Activated T-helper 9 cell treated with anti-CD3 and anti-CD28 coated beads, Interleukin-2, amount 50 U/mL, for 16 hours (primary cell): ENCODE data around the gene CD99.
"Not testable (repeated sequence)": the region's sequence is repeated elsewhere in the genome, so short reads cannot be mapped to it uniquely, and the experiment has no call there.

Experiments
- DNase-seq: peaks from one replicate; pipeline ENCODE4 v3.0.0-alpha.2; 2020; ENCODE audit warnings: low read depth

CD99 gene

GRCh38 chrX:2732076-2732475 is 41.0 kb downstream of the CD99 start:
- DNase-seq: no peak

- no peak for DNase-seq
Measured at GRCh38 chrX:2732649-2733048, 41.6 kb downstream of the CD99 start.

- DNase-seq: no peak
Measured at GRCh38 chrX:2733286-2733685, 42.2 kb downstream of the CD99 start.

GRCh38 chrX:2735270-2735669 is 44.2 kb downstream of the CD99 start:
- DNase-seq: no peak

GRCh38 chrX:2740672-2741071 is 49.6 kb downstream of the CD99 start:
- no peak for DNase-seq

GRCh38 chrX:2741386-2741785 is 50.3 kb downstream of the CD99 start:
- DNase-seq: no peak

- not testable (repeated sequence) for DNase-seq
Measured at GRCh38 chrX:2746250-2746649, 55.2 kb downstream of the CD99 start.

GRCh38 chrX:2748171-2748814 is 57.2 kb downstream of the CD99 start:
- DNase-seq: no peak

GRCh38 chrX:2748815-2749188 is 57.7 kb downstream of the CD99 start:
- DNase-seq: no peak

GRCh38 chrX:2751291-2751690 is 60.2 kb downstream of the CD99 start:
- DNase-seq: no peak

GRCh38 chrX:2751874-2752300 is 60.8 kb downstream of the CD99 start, which contains the start of gene XG:
Gene XG (plus strand): TSS chrX:2752040. CDS start chrX:2752275, 235 bp downstream.
- DNase-seq: not testable (repeated sequence)

GRCh38 chrX:2752441-2752840 is 61.3 kb downstream of the CD99 start:
- not testable (repeated sequence) for DNase-seq

GRCh38 chrX:2755163-2755715 is 64.1 kb downstream of the CD99 start:
- DNase-seq: not testable (repeated sequence)

GRCh38 chrX:2756548-2756947 is 65.5 kb downstream of the CD99 start:
- DNase-seq: no peak

- no peak for DNase-seq
Measured at GRCh38 chrX:2761246-2761645, 70.2 kb downstream of the CD99 start.

- DNase-seq: not testable (repeated sequence)
Measured at GRCh38 chrX:2762671-2763070, 71.6 kb downstream of the CD99 start.

GRCh38 chrX:2764766-2765548 is 73.9 kb downstream of the CD99 start:
- DNase-seq: not testable (repeated sequence)

- no peak for DNase-seq
Measured at GRCh38 chrX:2765549-2765830, 74.4 kb downstream of the CD99 start.

- DNase-seq: no peak
Measured at GRCh38 chrX:2766906-2767305, 75.8 kb downstream of the CD99 start.

GRCh38 chrX:2767631-2768455 is 76.7 kb downstream of the CD99 start:
- DNase-seq: no peak

- no peak for DNase-seq
Measured at GRCh38 chrX:2769615-2770014, 78.5 kb downstream of the CD99 start.
